ENCODE measurements around the gene PDS5B.
"Not testable (repeated sequence)": the region's sequence is repeated elsewhere in the genome, so short reads cannot be mapped to it uniquely, and the experiment has no call there.

The PDS5B gene

DNA sequence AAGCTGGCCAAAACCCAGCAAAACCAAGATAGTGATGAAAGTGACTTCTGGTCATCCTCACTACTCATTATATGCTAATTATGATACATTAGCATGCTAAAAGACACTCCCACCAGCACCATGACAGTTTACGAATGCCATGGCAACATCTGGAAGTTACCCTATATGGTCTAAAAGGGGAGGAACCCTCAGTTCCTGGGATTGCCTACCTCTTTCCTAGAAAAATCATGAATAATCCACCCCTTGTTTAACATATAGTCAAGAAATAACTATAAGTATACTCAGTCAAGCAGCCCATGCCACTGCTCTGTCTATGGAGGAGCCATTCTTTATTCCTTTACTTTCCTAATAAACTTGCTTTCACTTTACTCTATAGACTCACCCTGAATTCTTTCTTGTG lies 25.4 kb upstream of the PDS5B start:
- not testable (repeated sequence) for H3K4me3 ChIP-seq (ENCODE audit: low read depth in 1 of 2, low read length in 2 of 2); H3K27ac ChIP-seq (ENCODE audit: low read depth, low read length); H3K9me3 ChIP-seq (ENCODE audit: low read length); H3K36me3 ChIP-seq (ENCODE audit: insufficient read depth, low read length); H3K9ac ChIP-seq (ENCODE audit: low read length); H3K27me3 ChIP-seq (ENCODE audit: control insufficient read depth in 1 of 2, insufficient read depth in 2 of 2, low read length in 2 of 2); H3K4me1 ChIP-seq (ENCODE audit: insufficient read depth, low read length)

DNA sequence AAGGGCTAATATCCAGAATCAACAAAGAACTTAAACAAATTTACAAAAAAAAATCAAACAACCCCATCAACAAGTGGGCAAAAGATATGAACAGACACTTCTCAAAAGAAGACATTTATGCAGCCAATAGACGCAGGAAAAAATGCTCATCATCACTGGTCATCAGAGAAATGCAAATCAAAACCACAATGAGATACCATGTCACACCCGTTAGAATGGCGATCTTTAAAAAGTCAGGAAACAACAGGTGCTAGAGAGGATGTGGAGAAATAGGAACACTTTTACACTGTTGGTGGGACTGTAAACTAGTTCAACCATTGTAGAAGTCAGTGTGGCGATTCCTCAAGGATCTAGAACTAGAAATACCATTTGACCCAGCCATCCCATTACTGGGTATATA lies 10.6 kb upstream of the PDS5B start:
- not testable (repeated sequence) for H3K9ac ChIP-seq (ENCODE audit: low read length); H3K36me3 ChIP-seq (ENCODE audit: insufficient read depth, low read length); H3K4me3 ChIP-seq (ENCODE audit: low read depth in 1 of 2, low read length in 2 of 2); H3K27me3 ChIP-seq (ENCODE audit: control insufficient read depth in 1 of 2, insufficient read depth in 2 of 2, low read length in 2 of 2); H3K9me3 ChIP-seq (ENCODE audit: low read length); H3K27ac ChIP-seq (ENCODE audit: low read depth, low read length); H3K4me1 ChIP-seq (ENCODE audit: insufficient read depth, low read length)

DNA sequence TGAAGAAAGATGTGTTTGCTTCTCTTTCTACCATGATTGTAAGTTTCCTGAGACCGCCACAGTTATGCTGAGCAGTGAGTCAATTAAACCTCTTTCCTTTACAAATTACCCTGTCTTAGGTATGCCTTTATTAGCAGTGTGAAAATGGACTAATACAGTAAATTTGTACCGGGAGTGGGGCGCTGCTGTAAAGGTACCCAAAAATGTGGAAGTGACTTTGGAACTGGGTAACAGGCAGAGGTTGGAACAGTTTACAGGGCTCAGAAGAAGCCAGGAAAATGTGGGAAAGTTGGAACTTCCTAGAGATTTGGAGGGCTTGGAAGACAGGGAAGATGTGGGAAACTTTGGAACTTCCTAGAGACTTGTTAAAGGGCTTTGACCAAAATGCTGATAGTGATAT lies 9.2 kb upstream of the PDS5B start:
- H3K4me1 ChIP-seq (ENCODE audit: insufficient read depth, low read length) = no peaks in the 10 kb centered on the region
- H3K36me3 ChIP-seq (ENCODE audit: insufficient read depth, low read length) = no peaks in the 10 kb centered on the region
- no peaks in the 10 kb centered on the region for H3K9me3 ChIP-seq (ENCODE audit: low read length)
- no peaks in the 10 kb centered on the region for H3K27me3 ChIP-seq (ENCODE audit: control insufficient read depth in 1 of 2, insufficient read depth in 2 of 2, low read length in 2 of 2)
- no peak overlapping the region for H3K9ac ChIP-seq (ENCODE audit: low read length)
- H3K4me3 ChIP-seq (ENCODE audit: low read depth in 1 of 2, low read length in 2 of 2) = no peak overlapping the region
- H3K27ac ChIP-seq (ENCODE audit: low read depth, low read length) = no peak overlapping the region

DNA sequence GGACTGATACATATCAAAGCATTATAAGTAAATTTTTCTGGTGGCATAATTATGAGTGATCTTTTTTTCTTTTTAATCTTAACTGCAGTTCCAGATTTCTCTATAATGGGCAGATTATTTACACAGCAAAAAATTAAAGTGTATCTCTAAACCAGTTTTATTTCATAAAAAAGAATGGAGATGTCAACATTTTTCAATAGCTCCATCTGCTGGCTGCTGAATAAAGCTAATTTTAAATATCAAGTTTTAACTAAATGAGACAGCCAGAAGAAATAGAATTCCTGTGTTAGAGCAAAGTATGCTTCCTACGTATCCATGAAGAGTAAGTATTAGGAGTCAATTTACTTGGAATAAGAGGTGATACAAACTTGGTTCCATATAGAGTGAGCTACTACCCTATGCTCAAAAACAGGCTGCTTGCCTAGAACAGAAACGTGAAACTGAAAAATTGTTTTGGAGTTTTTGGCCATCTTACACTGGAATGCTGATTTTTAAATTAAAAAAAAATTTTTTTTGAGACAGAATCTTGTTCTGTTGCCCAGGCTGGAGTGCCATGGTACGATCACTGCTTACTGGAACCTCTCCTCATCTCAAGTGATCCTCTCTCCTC lies 5.0 kb upstream of the PDS5B start:
- H3K9me3 ChIP-seq (ENCODE audit: low read length) = no peaks in the 10 kb centered on the region
- H3K4me1 ChIP-seq (ENCODE audit: insufficient read depth, low read length) = no peaks in the 10 kb centered on the region
- no peaks in the 10 kb centered on the region for H3K36me3 ChIP-seq (ENCODE audit: insufficient read depth, low read length)
- no peak overlapping the region for H3K4me3 ChIP-seq (ENCODE audit: low read depth in 1 of 2, low read length in 2 of 2)
- H3K27ac ChIP-seq (ENCODE audit: low read depth, low read length) = no peak overlapping the region
- H3K27me3 ChIP-seq (ENCODE audit: control insufficient read depth in 1 of 2, insufficient read depth in 2 of 2, low read length in 2 of 2) = no peaks in the 10 kb centered on the region
- no peak overlapping the region for H3K9ac ChIP-seq (ENCODE audit: low read length)

DNA sequence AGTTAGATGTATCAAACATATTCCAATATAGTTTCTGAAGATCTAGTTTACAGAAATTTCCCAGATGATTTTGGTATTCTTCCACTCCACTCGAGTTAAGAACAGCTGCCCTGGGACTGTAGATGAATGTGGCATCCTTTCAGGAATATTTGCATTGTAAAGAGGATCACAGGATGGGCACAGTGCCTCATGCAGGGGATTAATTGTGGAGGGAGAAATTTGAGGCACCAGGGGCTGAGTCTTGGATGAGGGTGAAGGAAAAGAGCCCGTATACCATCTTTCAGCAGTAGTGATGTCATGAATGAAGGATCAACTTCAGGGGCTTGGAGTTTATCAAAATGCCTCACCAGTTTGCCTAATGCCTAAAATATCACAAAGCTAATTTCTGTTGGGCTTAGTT lies 4.0 kb upstream of the PDS5B start:
- H3K9ac ChIP-seq (ENCODE audit: low read length) = no peak overlapping the region
- H3K4me3 ChIP-seq (ENCODE audit: low read depth in 1 of 2, low read length in 2 of 2) = no peak overlapping the region
- H3K4me1 ChIP-seq (ENCODE audit: insufficient read depth, low read length) = no peaks in the 10 kb centered on the region
- H3K36me3 ChIP-seq (ENCODE audit: insufficient read depth, low read length) = no peaks in the 10 kb centered on the region
- H3K9me3 ChIP-seq (ENCODE audit: low read length) = no peaks in the 10 kb centered on the region
- H3K27ac ChIP-seq (ENCODE audit: low read depth, low read length) = no peak overlapping the region
- no peaks in the 10 kb centered on the region for H3K27me3 ChIP-seq (ENCODE audit: control insufficient read depth in 1 of 2, insufficient read depth in 2 of 2, low read length in 2 of 2)

DNA sequence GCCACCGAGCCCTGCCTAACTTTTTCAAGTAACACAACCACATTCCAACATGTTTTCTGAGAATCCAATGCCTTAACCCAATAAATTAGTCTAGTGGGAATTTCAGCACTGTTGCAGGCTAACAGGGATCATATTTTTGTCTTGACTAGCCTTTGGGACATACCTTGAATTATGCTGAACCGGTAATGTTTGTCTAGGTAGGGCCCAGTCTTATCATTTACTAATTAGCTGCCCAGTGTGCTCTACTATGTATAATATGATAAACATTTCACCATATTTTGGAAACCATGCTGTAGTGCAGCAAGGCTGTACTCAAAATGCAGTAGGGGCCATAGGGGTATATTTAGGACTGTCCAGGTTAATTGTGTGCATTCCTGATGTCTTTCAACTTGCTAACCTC lies 3.3 kb upstream of the PDS5B start:
- no peak overlapping the region for H3K27ac ChIP-seq (ENCODE audit: low read depth, low read length)
- H3K9ac ChIP-seq (ENCODE audit: low read length) = no peak overlapping the region
- H3K4me3 ChIP-seq (ENCODE audit: low read depth in 1 of 2, low read length in 2 of 2) = no peak overlapping the region
- H3K4me1 ChIP-seq (ENCODE audit: insufficient read depth, low read length) = no peaks in the 10 kb centered on the region
- no peaks in the 10 kb centered on the region for H3K36me3 ChIP-seq (ENCODE audit: insufficient read depth, low read length)
- no peaks in the 10 kb centered on the region for H3K9me3 ChIP-seq (ENCODE audit: low read length)
- H3K27me3 ChIP-seq (ENCODE audit: control insufficient read depth in 1 of 2, insufficient read depth in 2 of 2, low read length in 2 of 2) = no peaks in the 10 kb centered on the region

DNA sequence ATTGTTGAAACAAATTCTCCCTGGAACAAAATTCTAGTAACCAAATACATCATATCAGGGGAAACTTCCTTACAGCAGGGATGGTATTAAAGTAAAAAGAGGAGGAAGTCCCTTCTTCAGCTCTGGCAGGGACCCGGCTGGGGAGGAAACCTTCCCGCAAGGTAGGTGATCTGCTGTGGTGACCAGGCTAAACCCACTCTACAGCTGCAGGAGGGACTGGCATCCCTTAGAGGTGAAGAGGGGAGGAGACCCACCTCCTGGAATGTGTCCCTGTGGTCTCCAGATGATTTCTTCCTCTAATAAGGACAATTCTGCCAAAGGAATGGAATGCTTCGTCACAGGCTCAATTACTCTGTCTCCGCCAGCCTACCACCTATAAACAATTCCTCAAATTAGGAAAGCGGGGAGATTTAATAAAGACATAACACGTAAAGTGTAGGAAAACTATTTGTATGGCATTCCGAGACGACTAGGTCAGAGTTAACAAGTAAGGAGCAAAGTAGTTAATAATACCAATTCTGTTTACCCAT lies 637 bp upstream of the PDS5B start:
- Histone ChIP-seq H3K36me3 (ENCODE audit: insufficient read depth, low read length) (no peaks in the 10 kb centered on the region), H3K9ac (ENCODE audit: low read length) (peak overlapping the region; percentile 72), H3K9me3 (ENCODE audit: low read length) (no peaks in the 10 kb centered on the region), H3K27me3 (ENCODE audit: control insufficient read depth in 1 of 2, insufficient read depth in 2 of 2, low read length in 2 of 2) (no peaks in the 10 kb centered on the region), H3K27ac (ENCODE audit: low read depth, low read length) (peak overlapping the region; percentile 17), H3K4me3 (ENCODE audit: low read depth in 1 of 2, low read length in 2 of 2) (peak overlapping the region; percentile 12 to 69), H3K4me1 (ENCODE audit: insufficient read depth, low read length) (peaks cover 6% of the 10 kb centered on the region)

DNA sequence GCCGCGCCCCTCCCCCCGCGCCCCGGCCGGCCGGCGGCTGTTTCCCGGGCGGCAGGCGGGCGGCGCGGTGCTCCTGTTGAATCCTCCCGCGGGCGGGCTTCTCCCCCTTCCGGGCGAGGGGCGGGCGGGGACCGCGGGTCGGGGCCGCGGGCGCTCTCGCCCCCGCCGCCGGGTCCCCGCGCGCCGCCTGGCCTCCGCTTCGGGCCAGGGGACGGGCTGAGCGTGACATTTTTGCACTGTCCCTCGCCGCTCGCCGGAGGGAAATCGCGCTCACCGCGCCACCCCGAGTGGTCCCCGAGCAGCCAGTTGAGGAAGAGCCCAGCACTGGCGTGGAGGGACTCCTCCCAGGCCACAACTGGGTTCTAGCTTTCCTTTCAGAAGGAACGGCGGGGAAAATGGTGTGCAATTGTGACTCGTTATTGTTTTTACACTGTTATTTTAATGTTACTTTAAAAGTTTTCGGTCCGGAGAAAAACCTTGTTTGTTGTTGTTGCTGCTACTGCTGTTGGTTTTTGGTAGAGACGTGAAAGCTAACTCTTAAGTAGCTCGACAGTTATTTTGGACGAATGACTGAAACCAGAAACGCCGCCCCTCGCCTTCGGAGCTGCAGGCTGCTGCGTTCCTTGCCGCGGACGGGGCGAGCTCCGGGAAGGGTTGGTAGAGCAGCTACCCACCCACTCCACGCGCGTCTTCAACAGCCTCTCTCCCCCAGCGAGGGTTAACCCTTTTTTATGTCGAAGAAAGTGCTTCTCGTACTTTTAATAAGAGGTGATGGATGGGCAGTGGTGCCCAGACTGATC lies 959 bp downstream of the PDS5B start:
- Histone ChIP-seq H3K4me3 (ENCODE audit: low read depth in 1 of 2, low read length in 2 of 2) (peak overlapping the region; percentile 59 to 75), H3K27me3 (ENCODE audit: control insufficient read depth in 1 of 2, insufficient read depth in 2 of 2, low read length in 2 of 2) (no peaks in the 10 kb centered on the region), H3K36me3 (ENCODE audit: insufficient read depth, low read length) (no peaks in the 10 kb centered on the region), H3K4me1 (ENCODE audit: insufficient read depth, low read length) (peaks cover 12% of the 10 kb centered on the region), H3K9ac (ENCODE audit: low read length) (peak overlapping the region; percentile 86), H3K9me3 (ENCODE audit: low read length) (no peaks in the 10 kb centered on the region), H3K27ac (ENCODE audit: low read depth, low read length) (peak overlapping the region; percentile 89)

DNA sequence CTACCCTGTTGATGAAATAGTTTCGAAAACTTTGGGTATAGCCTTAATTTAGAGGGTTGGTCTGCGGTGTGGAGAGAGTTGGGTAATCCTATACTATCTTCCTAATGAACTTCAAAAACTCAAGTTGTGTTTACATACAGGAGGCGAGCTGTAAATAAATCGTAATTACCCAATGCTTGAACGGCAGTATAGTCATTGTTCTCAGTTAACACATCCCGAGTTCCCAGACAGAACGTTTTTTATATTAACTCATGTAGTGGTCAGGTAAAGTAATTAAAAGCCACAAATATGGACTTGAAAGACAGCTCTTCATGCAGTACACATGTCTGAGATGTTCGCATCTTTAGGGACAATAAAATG lies 1.5 kb downstream of the PDS5B start:
- Histone ChIP-seq H3K4me3 (ENCODE audit: low read depth in 1 of 2, low read length in 2 of 2) (peak overlapping the region; percentile 59 to 75), H3K27me3 (ENCODE audit: control insufficient read depth in 1 of 2, insufficient read depth in 2 of 2, low read length in 2 of 2) (no peaks in the 10 kb centered on the region), H3K9me3 (ENCODE audit: low read length) (no peaks in the 10 kb centered on the region), H3K4me1 (ENCODE audit: insufficient read depth, low read length) (peaks cover 12% of the 10 kb centered on the region), H3K9ac (ENCODE audit: low read length) (peak overlapping the region; percentile 86), H3K27ac (ENCODE audit: low read depth, low read length) (peak overlapping the region; percentile 89), H3K36me3 (ENCODE audit: insufficient read depth, low read length) (no peaks in the 10 kb centered on the region)

DNA sequence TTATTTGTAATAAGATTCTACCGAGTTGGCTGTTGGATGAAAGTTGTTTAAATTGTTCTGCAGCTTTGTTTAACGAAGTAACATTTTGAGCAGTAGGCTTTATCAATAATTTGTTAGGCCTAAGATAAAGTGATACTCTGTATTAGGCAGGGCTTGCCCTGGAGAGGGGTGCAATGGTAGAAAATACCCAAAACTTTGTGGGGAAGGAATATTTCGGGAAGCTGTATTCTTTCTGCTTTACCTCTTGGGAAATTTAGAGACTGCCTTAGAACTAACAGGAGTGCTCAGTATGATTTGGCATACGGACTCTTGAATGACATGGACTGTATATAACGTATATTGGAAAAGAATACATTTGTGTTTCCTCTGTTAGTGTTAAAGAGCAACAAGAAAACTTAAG lies 2.5 kb downstream of the PDS5B start:
- peak overlapping the region; percentile 18 to 36 for H3K4me3 ChIP-seq (ENCODE audit: low read depth in 1 of 2, low read length in 2 of 2)
- H3K9ac ChIP-seq (ENCODE audit: low read length) = peak overlapping the region; percentile 86
- H3K27me3 ChIP-seq (ENCODE audit: control insufficient read depth in 1 of 2, insufficient read depth in 2 of 2, low read length in 2 of 2) = no peaks in the 10 kb centered on the region
- H3K27ac ChIP-seq (ENCODE audit: low read depth, low read length) = peak overlapping the region; percentile 89
- peaks cover 14% of the 10 kb centered on the region for H3K4me1 ChIP-seq (ENCODE audit: insufficient read depth, low read length)
- H3K36me3 ChIP-seq (ENCODE audit: insufficient read depth, low read length) = no peaks in the 10 kb centered on the region
- no peaks in the 10 kb centered on the region for H3K9me3 ChIP-seq (ENCODE audit: low read length)

DNA sequence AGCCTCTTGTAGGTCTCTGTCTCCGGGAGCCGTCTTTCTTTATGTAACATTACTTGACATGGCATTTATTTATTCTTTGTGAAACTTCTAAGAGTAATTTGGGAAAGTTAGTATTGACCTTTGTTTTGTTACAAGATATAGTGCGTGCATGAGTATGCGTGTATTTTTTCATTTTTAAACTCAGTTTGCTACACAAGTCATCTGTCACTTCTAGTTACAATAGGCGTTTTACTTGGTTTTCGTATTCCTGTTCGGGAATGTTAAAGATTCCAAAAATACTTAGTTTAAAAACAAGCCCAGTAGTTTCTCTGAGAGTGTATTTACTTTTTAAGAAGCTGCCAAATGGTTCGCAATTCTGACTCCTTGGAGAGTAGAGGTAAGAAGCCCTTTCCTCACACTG lies 3.2 kb downstream of the PDS5B start:
- H3K27ac ChIP-seq (ENCODE audit: low read depth, low read length) = peak overlapping the region; percentile 89
- H3K27me3 ChIP-seq (ENCODE audit: control insufficient read depth in 1 of 2, insufficient read depth in 2 of 2, low read length in 2 of 2) = no peaks in the 10 kb centered on the region
- H3K4me3 ChIP-seq (ENCODE audit: low read depth in 1 of 2, low read length in 2 of 2) = peak overlapping the region; percentile 18 to 36
- no peaks in the 10 kb centered on the region for H3K36me3 ChIP-seq (ENCODE audit: insufficient read depth, low read length)
- peak overlapping the region; percentile 86 for H3K9ac ChIP-seq (ENCODE audit: low read length)
- no peaks in the 10 kb centered on the region for H3K9me3 ChIP-seq (ENCODE audit: low read length)
- H3K4me1 ChIP-seq (ENCODE audit: insufficient read depth, low read length) = peaks cover 21% of the 10 kb centered on the region

DNA sequence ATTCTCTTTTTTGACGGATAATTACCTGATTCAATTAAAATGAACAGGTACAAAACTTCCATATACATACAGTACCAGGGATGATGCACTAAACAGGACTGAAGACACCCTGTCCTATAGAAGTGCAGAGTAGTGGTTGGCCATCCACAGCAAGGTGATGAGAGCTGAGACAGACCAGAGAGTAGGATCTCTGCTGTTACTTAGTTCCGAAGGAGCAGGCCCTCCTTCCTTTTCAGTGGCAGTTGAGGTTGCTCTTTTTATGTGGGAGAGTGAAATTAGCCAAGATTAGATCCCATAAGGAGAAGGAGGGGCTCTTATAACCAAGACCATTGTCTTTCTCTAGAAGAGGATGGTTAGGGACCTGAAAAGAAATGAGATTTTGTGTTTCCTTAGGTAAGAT lies 4.0 kb downstream of the PDS5B start:
- Histone ChIP-seq H3K27ac (ENCODE audit: low read depth, low read length) (peak overlapping the region; percentile 20), H3K4me3 (ENCODE audit: low read depth in 1 of 2, low read length in 2 of 2) (peak overlapping the region in 1 of 2 donors; percentile 39), H3K27me3 (ENCODE audit: control insufficient read depth in 1 of 2, insufficient read depth in 2 of 2, low read length in 2 of 2) (no peaks in the 10 kb centered on the region), H3K9ac (ENCODE audit: low read length) (peak overlapping the region; percentile 55), H3K9me3 (ENCODE audit: low read length) (no peaks in the 10 kb centered on the region), H3K4me1 (ENCODE audit: insufficient read depth, low read length) (peaks cover 26% of the 10 kb centered on the region), H3K36me3 (ENCODE audit: insufficient read depth, low read length) (no peaks in the 10 kb centered on the region)

Data from muscle layer of colon (tissue), 2 donors.